GM12878 (cell line): ENCODE data around the gene BORCS6. TPM values are rescaled to one million over a fixed set of nuclear protein-coding genes. Genes with fewer than 3 reads are reported as not detected.

Source experiments
- BRCA1 ChIP-seq: IDR thresholded peaks from 2 replicates; pipeline ENCODE4 v1.6.1; 2011; ENCODE audit warnings: low read depth, low read length, improper control_type of control experiment
- CHD1 ChIP-seq: IDR thresholded peaks from 2 replicates; pipeline ENCODE4 v1.6.1; 2012; ENCODE audit warnings: low read depth, low read length, improper control_type of control experiment
- CHD4 ChIP-seq: fragments of 200-600 bp; sonication (generic); IDR thresholded peaks from 2 replicates; pipeline ENCODE4 v1.6.1; 2016; ENCODE audit warnings: mild to moderate bottlenecking
- ESRRA ChIP-seq: IDR thresholded peaks from 2 replicates; pipeline ENCODE4 v1.6.1; 2012; ENCODE audit warnings: mild to moderate bottlenecking, low read length, improper control_type of control experiment
- FOXK2 ChIP-seq: fragments of 450-650 bp; IDR thresholded peaks from 2 replicates; pipeline ENCODE4 v1.6.1; 2017; ENCODE audit warnings: mild to moderate bottlenecking, moderate library complexity
- HDAC2 ChIP-seq: fragments of 200-600 bp; sonication (generic); IDR thresholded peaks from 2 replicates; pipeline ENCODE4 v1.6.1; 2017
- IRF4 ChIP-seq: IDR thresholded peaks from 2 replicates; pipeline ENCODE4 v1.6.1; 2011; ENCODE audit warnings: low read depth, low read length
- MTA2 ChIP-seq: fragments of 450-650 bp; IDR thresholded peaks from 2 replicates; pipeline ENCODE4 v1.6.1; 2016; ENCODE audit warnings: low read depth, mild to moderate bottlenecking, moderate library complexity
- PBX3 ChIP-seq: IDR thresholded peaks from 2 replicates; pipeline ENCODE4 v1.6.1; 2011; ENCODE audit warnings: mild to moderate bottlenecking, low read depth, low read length, moderate library complexity; ENCODE audit not compliant: insufficient replicate concordance
- POLR2AphosphoS2 ChIP-seq: IDR thresholded peaks from 2 replicates; pipeline ENCODE4 v1.6.1; 2011; ENCODE audit warnings: low read depth, mild to moderate bottlenecking, low read length, improper control_type of control experiment, moderate library complexity
- POU2F2 ChIP-seq: IDR thresholded peaks from 3 replicates; pipeline ENCODE4 v1.6.1; 2011; ENCODE audit warnings: low read depth, mild to moderate bottlenecking, low read length, borderline replicate concordance
- RUNX3 ChIP-seq: IDR thresholded peaks from 2 replicates; pipeline ENCODE4 v1.6.1; 2012; ENCODE audit warnings: low read length, inconsistent platforms
- TBL1XR1 ChIP-seq: IDR thresholded peaks from 2 replicates; pipeline ENCODE4 v1.6.1; 2012; ENCODE audit warnings: low read depth, low read length, improper control_type of control experiment
- TCF7 ChIP-seq: IDR thresholded peaks from 2 replicates; pipeline ENCODE4 v1.6.1; 2014; ENCODE audit warnings: antibody characterized with exemption, borderline replicate concordance
- YY1 ChIP-seq: IDR thresholded peaks from 2 replicates; pipeline ENCODE4 v1.6.1; 2011; ENCODE audit warnings: low read depth, mild to moderate bottlenecking, low read length
- ZBED1 ChIP-seq: IDR thresholded peaks from 2 replicates; pipeline ENCODE4 v1.6.1; 2016; ENCODE audit warnings: borderline replicate concordance
- polyA plus RNA-seq, 11 experiments: library from polyadenylated mRNA; depleted of rRNA in 4 of 11; unstranded in 6 of 11; stranded (reverse) in 5 of 11; fragments of >200 nt; fragmentation: Nextera tagmentation in 4 of 11; fragmentation: Illumina TruSeq in 1 of 11; extraction: Ambion mirVana in 4 of 11; extraction: Trizol in 1 of 11; gene quantifications; 1 replicate in 1 of 11; 2 replicates in 10 of 11; pipeline versions ENCODE4 v1.2.1 to v1.2.3, GENCODE V29; 2011 to 2016; ENCODE audit warnings: inconsistent platforms in 2 of 11, missing spikeins in 2 of 11, low read depth in 1 of 11
- total RNA-seq, 4 experiments: library from RNA; depleted of rRNA in 3 of 4; stranded (reverse); fragments of >200 nt in 3 of 4; fragmentation: Illumina TruSeq in 1 of 4; extraction: Trizol in 1 of 4; gene quantifications; 2 replicates each; pipeline versions ENCODE4 v1.2.1 to v1.2.3, GENCODE V29; 2013 to 2021
- TF ChIP-seq, protein P1 (sequence below): fragments of 450-650 bp; IDR thresholded peaks from 2 replicates; pipeline ENCODE4 v1.6.1; 2017; ENCODE audit warnings: mild to moderate bottlenecking, low read depth, inconsistent platforms; ENCODE audit not compliant: poor library complexity, severe bottlenecking
- TF ChIP-seq, protein P2 (sequence below): IDR thresholded peaks from 2 replicates; pipeline ENCODE4 v1.6.1; 2011; ENCODE audit warnings: borderline replicate concordance, low read depth, mild to moderate bottlenecking, moderate library complexity, low read length; ENCODE audit not compliant: insufficient read depth, poor library complexity, severe bottlenecking
- TF ChIP-seq, protein P3 (sequence below): fragments of 450-650 bp; IDR thresholded peaks from 2 replicates; pipeline ENCODE4 v1.6.1; 2016; ENCODE audit warnings: mild to moderate bottlenecking
- TF ChIP-seq, protein P4 (sequence below): fragments of 450-650 bp; IDR thresholded peaks from 2 replicates; pipeline ENCODE4 v1.6.1; 2018; ENCODE audit warnings: mild to moderate bottlenecking, low read depth, moderate library complexity; ENCODE audit not compliant: partially characterized antibody

Gene BORCS6
- total and polyA plus RNA-seq, 10 of the 15 experiments (the other 5 are each of a cell fraction or from before 2014, with no cell fraction given) = 0.37 to 14.1 (median 6.7) TPM

GRCh38 chr17:8226536-8227237, 36.7 kb upstream of the BORCS6 start (continued):
- TF ChIP-seq, protein P1, sequence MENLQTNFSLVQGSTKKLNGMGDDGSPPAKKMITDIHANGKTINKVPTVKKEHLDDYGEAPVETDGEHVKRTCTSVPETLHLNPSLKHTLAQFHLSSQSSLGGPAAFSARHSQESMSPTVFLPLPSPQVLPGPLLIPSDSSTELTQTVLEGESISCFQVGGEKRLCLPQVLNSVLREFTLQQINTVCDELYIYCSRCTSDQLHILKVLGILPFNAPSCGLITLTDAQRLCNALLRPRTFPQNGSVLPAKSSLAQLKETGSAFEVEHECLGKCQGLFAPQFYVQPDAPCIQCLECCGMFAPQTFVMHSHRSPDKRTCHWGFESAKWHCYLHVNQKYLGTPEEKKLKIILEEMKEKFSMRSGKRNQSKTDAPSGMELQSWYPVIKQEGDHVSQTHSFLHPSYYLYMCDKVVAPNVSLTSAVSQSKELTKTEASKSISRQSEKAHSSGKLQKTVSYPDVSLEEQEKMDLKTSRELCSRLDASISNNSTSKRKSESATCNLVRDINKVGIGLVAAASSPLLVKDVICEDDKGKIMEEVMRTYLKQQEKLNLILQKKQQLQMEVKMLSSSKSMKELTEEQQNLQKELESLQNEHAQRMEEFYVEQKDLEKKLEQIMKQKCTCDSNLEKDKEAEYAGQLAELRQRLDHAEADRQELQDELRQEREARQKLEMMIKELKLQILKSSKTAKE = peak; percentile 34
- TF ChIP-seq YY1 = peak; percentile 17; the same call in 1 of the 2 replicates
- peak; percentile 50 for TF ChIP-seq ZBED1
- 0 out of 2 replicates have a peak, but pooled peaks have one; percentile 8 for TF ChIP-seq TBL1XR1
- TF ChIP-seq POU2F2 = peak; percentile 47; the same call in 1 of the 3 replicates
- TF ChIP-seq ESRRA = no peak
- TF ChIP-seq, protein P2, sequence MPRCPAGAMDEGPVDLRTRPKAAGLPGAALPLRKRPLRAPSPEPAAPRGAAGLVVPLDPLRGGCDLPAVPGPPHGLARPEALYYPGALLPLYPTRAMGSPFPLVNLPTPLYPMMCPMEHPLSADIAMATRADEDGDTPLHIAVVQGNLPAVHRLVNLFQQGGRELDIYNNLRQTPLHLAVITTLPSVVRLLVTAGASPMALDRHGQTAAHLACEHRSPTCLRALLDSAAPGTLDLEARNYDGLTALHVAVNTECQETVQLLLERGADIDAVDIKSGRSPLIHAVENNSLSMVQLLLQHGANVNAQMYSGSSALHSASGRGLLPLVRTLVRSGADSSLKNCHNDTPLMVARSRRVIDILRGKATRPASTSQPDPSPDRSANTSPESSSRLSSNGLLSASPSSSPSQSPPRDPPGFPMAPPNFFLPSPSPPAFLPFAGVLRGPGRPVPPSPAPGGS = peak; percentile 32
- TF ChIP-seq HDAC2 = peak; percentile 38; the same call in 1 of the 2 replicates
- TF ChIP-seq BRCA1 = no peak
- TF ChIP-seq FOXK2 = peak; percentile 48; the same call in 1 of the 2 replicates
- TF ChIP-seq POLR2AphosphoS2 = peak; percentile 96
- TF ChIP-seq, protein P3, sequence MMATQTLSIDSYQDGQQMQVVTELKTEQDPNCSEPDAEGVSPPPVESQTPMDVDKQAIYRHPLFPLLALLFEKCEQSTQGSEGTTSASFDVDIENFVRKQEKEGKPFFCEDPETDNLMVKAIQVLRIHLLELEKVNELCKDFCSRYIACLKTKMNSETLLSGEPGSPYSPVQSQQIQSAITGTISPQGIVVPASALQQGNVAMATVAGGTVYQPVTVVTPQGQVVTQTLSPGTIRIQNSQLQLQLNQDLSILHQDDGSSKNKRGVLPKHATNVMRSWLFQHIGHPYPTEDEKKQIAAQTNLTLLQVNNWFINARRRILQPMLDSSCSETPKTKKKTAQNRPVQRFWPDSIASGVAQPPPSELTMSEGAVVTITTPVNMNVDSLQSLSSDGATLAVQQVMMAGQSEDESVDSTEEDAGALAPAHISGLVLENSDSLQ = peak; percentile 85
- TF ChIP-seq, protein P4, sequence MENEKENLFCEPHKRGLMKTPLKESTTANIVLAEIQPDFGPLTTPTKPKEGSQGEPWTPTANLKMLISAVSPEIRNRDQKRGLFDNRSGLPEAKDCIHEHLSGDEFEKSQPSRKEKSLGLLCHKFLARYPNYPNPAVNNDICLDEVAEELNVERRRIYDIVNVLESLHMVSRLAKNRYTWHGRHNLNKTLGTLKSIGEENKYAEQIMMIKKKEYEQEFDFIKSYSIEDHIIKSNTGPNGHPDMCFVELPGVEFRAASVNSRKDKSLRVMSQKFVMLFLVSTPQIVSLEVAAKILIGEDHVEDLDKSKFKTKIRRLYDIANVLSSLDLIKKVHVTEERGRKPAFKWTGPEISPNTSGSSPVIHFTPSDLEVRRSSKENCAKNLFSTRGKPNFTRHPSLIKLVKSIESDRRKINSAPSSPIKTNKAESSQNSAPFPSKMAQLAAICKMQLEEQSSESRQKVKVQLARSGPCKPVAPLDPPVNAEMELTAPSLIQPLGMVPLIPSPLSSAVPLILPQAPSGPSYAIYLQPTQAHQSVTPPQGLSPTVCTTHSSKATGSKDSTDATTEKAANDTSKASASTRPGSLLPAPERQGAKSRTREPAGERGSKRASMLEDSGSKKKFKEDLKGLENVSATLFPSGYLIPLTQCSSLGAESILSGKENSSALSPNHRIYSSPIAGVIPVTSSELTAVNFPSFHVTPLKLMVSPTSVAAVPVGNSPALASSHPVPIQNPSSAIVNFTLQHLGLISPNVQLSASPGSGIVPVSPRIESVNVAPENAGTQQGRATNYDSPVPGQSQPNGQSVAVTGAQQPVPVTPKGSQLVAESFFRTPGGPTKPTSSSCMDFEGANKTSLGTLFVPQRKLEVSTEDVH = peak; percentile 38
- TF ChIP-seq TCF7 = no peak; the same call in 1 of the 2 replicates
- no peak for TF ChIP-seq IRF4
- peak; percentile 50 for TF ChIP-seq RUNX3
- no peak for TF ChIP-seq CHD1
- peak; percentile 31; the same call in 1 of the 2 replicates for TF ChIP-seq MTA2
- peak; percentile 68 for TF ChIP-seq PBX3
- TF ChIP-seq CHD4 = no peak
